Fibroblast of skin of left biceps (primary cell): ENCODE results near the gene C16orf92.
A peak's percentile ranks its signal among the peaks of the same experiment; 100 is the strongest.

Experiments used
- DNase-seq, 2 experiments: peaks; one replicate each; pipeline ENCODE4 v3.0.0-alpha.2; 2013; ENCODE audit warnings: low read depth in 2 of 2

The C16orf92 gene

GRCh38 chr16:30060836-30061554 is 38.0 kb downstream of the C16orf92 start:
- no peak for DNase-seq

- no peak for DNase-seq
Observed at GRCh38 chr16:30063278-30063892, 40.4 kb downstream of the C16orf92 start.

- DNase-seq, result no peak
Observed at GRCh38 chr16:30063893-30064728, 41.1 kb downstream of the C16orf92 start.

GRCh38 chr16:30064729-30065101 is 41.7 kb downstream of the C16orf92 start:
- no peak for DNase-seq

- peak; percentile 98 to 99 for DNase-seq
Observed at GRCh38 chr16:30065102-30065942, 42.3 kb downstream of the C16orf92 start, which contains the start of gene ALDOA. Gene ALDOA, plus strand, starts transcription at chr16:30065760. Its CDS starts 1,138 bp downstream, at chr16:30066898.

GRCh38 chr16:30065943-30066760 is 43.2 kb downstream of the C16orf92 start:
- DNase-seq, result peak in 1 of 2 experiments; percentile 12

- DNase-seq, result no peak
Observed at GRCh38 chr16:30066761-30067583, 44.0 kb downstream of the C16orf92 start.

GRCh38 chr16:30067584-30067916 is 44.6 kb downstream of the C16orf92 start:
- DNase-seq, result no peak

GRCh38 chr16:30068333-30068732 is 45.3 kb downstream of the C16orf92 start:
- DNase-seq, result no peak

GRCh38 chr16:30068750-30069610 is 46.0 kb downstream of the C16orf92 start:
- DNase-seq, result no peak

- no peak for DNase-seq
Observed at GRCh38 chr16:30069611-30070462, 46.8 kb downstream of the C16orf92 start.

GRCh38 chr16:30070490-30070889 is 47.5 kb downstream of the C16orf92 start:
- DNase-seq, result no peak
